HG02981 (cell line): ENCODE results near the gene ANKRD13C.
A peak's percentile ranks its signal among the peaks of the same experiment; 100 is the strongest.
"Not testable (repeated sequence)": the region's sequence is repeated elsewhere in the genome, so short reads cannot be mapped to it uniquely, and the experiment has no call there.

ENCODE experiments used
- ATAC-seq: cut with Tn5 transposase; IDR thresholded peaks from one replicate; pipeline ENCODE4 v1.9.1; 2021; ENCODE audit warnings: mild to moderate bottlenecking, moderate library complexity; ENCODE audit not compliant: unreplicated experiment

ANKRD13C gene, protein sequence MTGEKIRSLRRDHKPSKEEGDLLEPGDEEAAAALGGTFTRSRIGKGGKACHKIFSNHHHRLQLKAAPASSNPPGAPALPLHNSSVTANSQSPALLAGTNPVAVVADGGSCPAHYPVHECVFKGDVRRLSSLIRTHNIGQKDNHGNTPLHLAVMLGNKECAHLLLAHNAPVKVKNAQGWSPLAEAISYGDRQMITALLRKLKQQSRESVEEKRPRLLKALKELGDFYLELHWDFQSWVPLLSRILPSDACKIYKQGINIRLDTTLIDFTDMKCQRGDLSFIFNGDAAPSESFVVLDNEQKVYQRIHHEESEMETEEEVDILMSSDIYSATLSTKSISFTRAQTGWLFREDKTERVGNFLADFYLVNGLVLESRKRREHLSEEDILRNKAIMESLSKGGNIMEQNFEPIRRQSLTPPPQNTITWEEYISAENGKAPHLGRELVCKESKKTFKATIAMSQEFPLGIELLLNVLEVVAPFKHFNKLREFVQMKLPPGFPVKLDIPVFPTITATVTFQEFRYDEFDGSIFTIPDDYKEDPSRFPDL

GRCh38 chr1:70354332-70355110 lies at the start of gene ANKRD13C:
ANKRD13C (minus strand) TSS chr1:70354722; CDS start chr1:70354408, 314 bp downstream.
- peak; percentile 84 for ATAC-seq

DNA sequence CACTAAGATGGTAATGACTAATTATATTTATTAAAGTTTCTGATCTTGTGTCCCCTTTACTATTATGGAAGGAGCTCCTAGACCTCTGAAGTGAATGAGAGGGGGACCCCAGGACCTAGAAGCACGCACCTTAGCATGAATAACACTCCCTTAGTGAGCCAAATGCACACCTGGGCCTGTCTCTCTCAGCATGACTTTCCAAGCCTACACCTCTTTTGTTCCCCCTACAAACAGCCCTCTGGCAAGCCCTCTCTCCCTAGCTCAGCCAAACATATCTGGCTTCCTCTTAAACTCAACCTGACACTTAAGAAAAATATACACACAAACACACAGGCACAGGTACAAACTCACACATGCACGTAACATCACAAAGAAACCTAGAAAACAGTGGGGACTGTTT lies 49.2 kb upstream of the ANKRD13C start:
- ATAC-seq: no peak

GRCh38 chr1:70401974-70402373 lies 47.5 kb upstream of the ANKRD13C start:
- ATAC-seq: no peak

GRCh38 chr1:70400335-70400734 lies 45.8 kb upstream of the ANKRD13C start:
- no peak for ATAC-seq

GRCh38 chr1:70397013-70397412 lies 42.5 kb upstream of the ANKRD13C start:
- no peak for ATAC-seq

DNA sequence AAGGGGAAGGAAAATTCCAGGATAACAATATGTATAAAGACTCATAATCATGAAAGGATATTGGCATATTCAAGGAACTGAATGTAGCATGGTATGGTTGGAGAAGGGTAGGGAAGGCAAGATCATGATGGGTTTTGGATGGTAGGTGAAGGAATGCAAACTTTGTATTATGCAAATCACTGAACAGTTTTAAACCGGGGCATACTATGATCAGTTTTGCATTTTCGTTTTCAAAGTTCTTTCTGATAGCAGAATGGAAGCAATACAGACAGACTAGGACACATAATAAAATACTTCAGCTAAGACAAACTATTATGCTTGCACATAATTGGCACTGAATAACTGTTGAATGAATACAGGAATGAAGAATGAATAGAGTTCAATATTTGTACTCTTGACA lies 42.1 kb upstream of the ANKRD13C start:
- no peak for ATAC-seq

DNA sequence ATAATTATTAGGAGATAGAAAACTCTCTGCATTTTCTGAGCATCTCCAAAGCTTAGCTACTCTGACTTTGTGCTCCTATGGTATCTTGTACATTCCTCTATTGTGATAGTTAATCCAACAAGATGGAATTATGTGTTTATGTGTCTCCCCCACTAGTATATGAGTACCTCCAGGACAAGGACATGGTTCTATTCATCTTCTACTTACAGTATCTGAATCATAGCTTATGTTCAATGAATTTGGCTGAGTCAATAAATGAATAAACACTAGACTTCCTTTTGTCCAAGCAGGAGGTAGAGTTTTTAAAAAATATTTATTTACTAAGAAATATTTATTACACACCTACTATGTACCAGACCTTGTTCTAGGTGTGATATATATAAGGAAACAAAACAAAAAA lies 38.1 kb upstream of the ANKRD13C start:
- no peak for ATAC-seq

DNA sequence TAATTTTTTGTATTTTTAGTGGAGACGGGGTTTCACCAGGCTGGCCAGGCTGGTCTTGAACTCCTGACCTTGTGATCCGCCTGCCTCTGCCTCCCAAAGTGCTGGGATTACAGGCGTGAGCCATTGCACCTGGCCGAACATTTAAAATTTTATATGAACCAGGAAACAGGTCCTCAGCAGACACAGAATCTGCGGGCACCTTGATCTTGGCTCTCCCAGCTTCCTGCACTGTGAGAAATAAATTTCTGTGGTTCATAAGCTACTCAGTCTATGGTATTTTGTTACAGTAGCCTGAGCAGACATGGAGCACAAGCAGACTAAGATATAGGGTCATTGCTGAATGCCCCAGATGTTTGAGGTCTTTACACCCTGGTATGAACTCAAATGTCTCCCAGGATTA lies 33.0 kb upstream of the ANKRD13C start:
- no peak for ATAC-seq

- ATAC-seq: no peak
Measured at GRCh38 chr1:70386121-70386520, 31.6 kb upstream of the ANKRD13C start.

GRCh38 chr1:70385477-70385876 lies 31.0 kb upstream of the ANKRD13C start:
- no peak for ATAC-seq

DNA sequence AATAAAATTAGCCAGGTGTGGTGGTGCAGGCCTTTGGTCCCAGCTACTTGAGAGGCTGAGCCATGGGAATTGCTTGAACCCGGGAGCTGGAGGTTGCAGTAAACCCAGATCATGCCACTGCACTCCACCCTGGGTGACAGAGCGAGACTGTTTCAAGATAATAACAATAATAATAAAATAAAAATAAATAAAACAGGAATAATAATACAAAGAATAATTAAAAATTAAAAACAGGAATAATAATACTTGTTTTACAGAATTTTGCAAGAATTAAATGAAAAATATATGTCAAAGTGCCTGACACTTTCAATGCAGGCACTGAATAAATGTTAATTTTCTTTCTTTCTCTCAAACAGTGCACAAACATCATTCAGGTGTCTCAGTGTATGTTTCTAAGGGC lies 30.0 kb upstream of the ANKRD13C start:
- ATAC-seq: no peak

GRCh38 chr1:70383483-70383882 lies 29.0 kb upstream of the ANKRD13C start:
- ATAC-seq: peak; percentile 14

DNA sequence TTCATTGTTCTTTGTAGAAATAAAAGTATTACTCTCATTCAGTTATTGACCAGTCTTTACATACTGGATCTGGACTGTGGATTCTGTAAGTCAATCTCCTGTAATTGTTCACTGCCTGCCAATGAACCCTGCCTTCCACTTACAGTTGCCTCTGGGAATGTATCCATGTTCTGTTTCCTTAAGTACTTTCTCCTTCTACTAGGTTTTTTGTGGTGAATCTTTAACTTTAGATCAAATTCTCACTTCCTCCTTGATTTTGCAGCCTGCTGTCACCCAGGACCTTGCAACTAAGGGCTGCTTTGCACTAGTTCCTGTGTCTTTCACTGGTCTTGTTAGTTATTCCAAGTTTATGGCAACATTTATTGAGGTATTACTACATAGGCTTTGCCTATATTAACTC lies 28.2 kb upstream of the ANKRD13C start:
- peak; percentile 87 for ATAC-seq

GRCh38 chr1:70376196-70376595 lies 21.7 kb upstream of the ANKRD13C start:
- ATAC-seq: no peak

- not testable (repeated sequence) for ATAC-seq
Measured at GRCh38 chr1:70373580-70373979, 19.1 kb upstream of the ANKRD13C start.

DNA sequence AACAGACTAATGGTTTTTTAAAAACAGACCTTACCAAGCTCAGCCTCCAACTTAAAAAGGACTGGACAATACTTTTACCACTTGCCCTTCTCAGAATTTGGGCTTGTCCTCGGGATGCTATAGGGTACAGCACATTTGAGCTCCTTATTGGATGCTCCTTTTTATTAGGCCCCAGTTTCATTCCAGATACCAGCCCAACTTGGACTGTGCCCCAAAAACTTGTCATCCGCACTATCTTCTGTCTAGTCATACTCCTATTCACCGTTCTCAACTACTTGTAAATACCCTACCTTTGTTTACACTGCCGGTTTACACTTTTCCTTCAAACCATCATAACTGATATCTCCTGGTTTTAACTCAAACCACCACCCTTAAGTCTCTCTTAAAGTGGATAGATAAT lies 17.9 kb upstream of the ANKRD13C start:
- no peak for ATAC-seq

DNA sequence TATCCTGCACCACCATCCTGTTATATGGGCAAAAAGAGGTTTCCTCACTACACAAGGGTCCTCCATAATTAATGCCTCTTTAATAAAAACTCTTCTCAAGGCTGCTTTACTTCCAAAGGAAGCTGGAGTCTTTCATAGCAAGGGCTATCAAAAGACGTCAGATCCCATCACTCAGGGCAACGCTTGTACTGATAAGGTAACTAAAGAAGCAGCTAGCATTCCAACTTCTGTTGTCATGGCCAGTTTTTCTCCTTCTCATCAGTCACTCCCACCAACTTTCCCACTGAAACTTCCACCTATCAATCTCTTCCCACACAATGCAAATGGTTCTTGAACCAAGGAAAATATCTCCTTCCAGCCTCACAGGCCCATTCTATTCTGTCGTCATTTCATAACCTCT lies 17.1 kb upstream of the ANKRD13C start:
- ATAC-seq: not testable (repeated sequence)

GRCh38 chr1:70367397-70367796 lies 12.9 kb upstream of the ANKRD13C start:
- not testable (repeated sequence) for ATAC-seq

GRCh38 chr1:70366997-70367396 lies 12.5 kb upstream of the ANKRD13C start:
- ATAC-seq: not testable (repeated sequence)

DNA sequence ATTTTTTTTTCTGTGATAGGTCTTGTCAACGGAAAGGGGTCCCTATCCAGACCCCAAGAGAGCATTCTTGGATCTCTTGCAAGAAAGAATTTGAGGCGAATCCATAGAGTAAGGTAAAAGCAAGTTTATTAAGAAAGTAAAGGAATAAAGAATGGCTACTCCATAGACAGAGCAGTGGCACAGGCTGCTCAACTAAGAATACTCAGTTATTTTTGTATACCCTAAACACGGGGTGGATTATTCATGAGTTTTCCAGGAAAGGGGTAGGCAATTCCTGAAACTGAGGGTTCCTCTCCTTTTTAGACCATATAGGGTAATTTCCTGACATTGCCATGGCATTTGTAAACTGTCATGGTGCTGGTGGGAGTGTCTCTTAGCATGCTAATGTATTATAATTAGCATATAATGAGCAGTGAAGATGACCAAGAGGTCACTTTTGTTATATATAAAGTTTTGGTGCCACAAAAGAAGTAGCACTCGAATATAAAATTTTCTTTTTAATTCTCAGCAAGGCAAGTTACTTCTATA lies 12.0 kb upstream of the ANKRD13C start:
- ATAC-seq: not testable (repeated sequence)

GRCh38 chr1:70364439-70364838 lies 9.9 kb upstream of the ANKRD13C start:
- no peak for ATAC-seq
